Pancreas (tissue), 10 donors: ENCODE measurements around the gene SLCO3A1. TPM values are rescaled to one million over a fixed set of nuclear protein-coding genes. Genes with fewer than 3 reads are reported as not detected.

ENCODE experiments used
- ATAC-seq, 4 donors: fragments of 200-7000 bp; cut with Tn5 transposase; one replicate each; pipeline versions ENCODE4 v1.8.0 to v1.9.1; 2020; ENCODE audit warnings: mild to moderate bottlenecking in 4 of 4, moderate library complexity in 4 of 4
- DNase-seq, 6 donors: peaks; one replicate each; pipeline ENCODE4 v3.0.0-alpha.2; 2020
- FAIRE-seq: peaks from 2 replicates; lab custom pipeline; 2012; peaks lifted over from hg19 to GRCh38; lab: Jason Lieb, UNC
- H3K27ac ChIP-seq, 4 donors: fragments of 200-600 bp; sonication (generic); 1 replicate in 3 of 4; 2 replicates in 1 of 4; pipeline versions ENCODE4 v1.5.0 to v1.8.0; 2020
- H3K27me3 ChIP-seq, 4 donors: fragments of 200-600 bp; one replicate each; pipeline ENCODE4 v1.8.0; 2021
- H3K36me3 ChIP-seq, 3 donors: fragments of 200-600 bp; sonication (generic) in 1 of 3; one replicate each; pipeline versions ENCODE4 v1.5.0 to v1.8.0; 2020 to 2021
- H3K4me1 ChIP-seq, 3 donors: fragments of 200-600 bp; one replicate each; pipeline ENCODE4 v1.8.0; 2021
- H3K4me3 ChIP-seq, 4 donors: fragments of 200-600 bp; sonication (generic) in 2 of 4; one replicate each; pipeline versions ENCODE4 v1.5.0 to v1.8.0; 2020 to 2021
- H3K9me3 ChIP-seq, 4 donors: fragments of 200-600 bp; one replicate each; pipeline ENCODE4 v1.8.0; 2021
- CTCF ChIP-seq, 4 donors: fragments of 200-600 bp; sonication (generic) in 3 of 4; IDR thresholded peaks; one replicate each; pipeline versions ENCODE4 v1.5.0 to v1.8.0; 2021; ENCODE audit warnings: antibody characterized with exemption in 4 of 4
- WGBS, 2 donors: extraction: QIAGEN DNeasy Blood & Tissue Kit; methylation state at CpG; one replicate each; pipeline ENCODE4 v1.1.7; 2013; 5-methylcytosine and 5-hydroxymethylcytosine counted together
- intact Hi-C, 3 donors: fragments of 100-400 bp; cut with DNase I; formaldehyde crosslinking; loops; one replicate each; pipeline versions ENCODE4 v1.11.1 to v1.14.2; 2022
- polyA plus RNA-seq, 2 donors: library from polyadenylated mRNA; stranded (reverse); fragments of 200-250 nt; gene quantifications; one replicate each; pipeline ENCODE4 v1.2.3, GENCODE V29; 2013
- total RNA-seq, 6 donors: library from RNA; stranded (reverse); fragmentation: NEBNext Ultra II Directional in 4 of 6; extraction: Animal tissue kit (Norgen Biotek cat#: 25700) in 4 of 6; gene quantifications; one replicate each; pipeline versions ENCODE4 v1.2.1 to v1.2.4, GENCODE V29; 2021 to 2023
- donor health status: healthy with polysubstance abuse.
- donor health status: DM: no; HTN: no; CAD: no; lungs with moderate emphysema.
- donor health status: DM: no; HTN: no; CAD: no.
- donor health status: control.
- donor health status: control.
- donor health status: Bipolar disorder and iron deficiency.
- donor health status: DM: yes; HTN: yes; CAD: no.
- donor health status: DM: no; HTN: no; CAD: no.
- donor health status: DM: no; HTN: no; CAD: no.
- donor health status: DM: yes; HTN: yes; CAD: no.

SLCO3A1 gene
- total and polyA plus RNA-seq, 8 donors, result 3.4 to 15.5 (median 6.7) TPM

DNA sequence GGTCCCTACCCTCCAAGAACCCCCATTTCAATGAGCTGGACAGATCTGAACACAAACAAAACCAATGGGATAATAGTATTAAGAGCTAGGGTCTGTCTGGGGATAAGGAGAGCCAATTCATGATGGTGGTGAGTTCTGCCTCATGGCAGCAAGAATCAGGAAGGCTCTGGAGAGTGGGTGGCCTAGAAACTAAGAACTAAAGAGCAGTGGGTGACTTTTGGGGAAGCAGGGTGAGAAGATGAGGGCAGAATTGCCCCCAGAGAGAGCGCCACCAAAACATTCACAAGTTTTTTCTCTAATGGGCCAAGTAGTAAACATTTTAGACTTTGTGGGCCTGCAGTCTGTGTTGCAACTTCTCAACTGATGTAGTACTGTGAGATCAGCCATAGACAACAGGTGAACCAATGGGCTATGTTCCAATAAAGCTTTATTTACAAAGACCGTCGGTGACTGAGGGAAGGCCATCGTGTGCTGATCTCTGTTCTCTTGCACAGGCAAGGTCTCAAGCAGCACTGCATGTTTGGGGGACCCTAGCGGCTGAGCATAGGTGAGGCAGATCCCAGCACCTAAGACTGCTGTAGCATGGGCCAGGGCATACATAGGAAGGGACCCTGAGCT is 314.7 kb downstream of the SLCO3A1 start:
- Histone ChIP-seq H3K9me3 (no peaks in the 10 kb centered on the region), H3K36me3 (no peaks in the 10 kb centered on the region), H3K27ac (no peak overlapping the region), H3K4me1 (no peaks in the 10 kb centered on the region), H3K27me3 (no peaks in the 10 kb centered on the region), H3K4me3 (no peak overlapping the region)
- no peak for TF ChIP-seq CTCF (IDR thresholded peaks at IDR 0.05)
- no peak for DNase-seq
- WGBS, 2 donors, result 84 to 91% methylated on average over 5 of the region's 5 CpGs
- intact Hi-C loops, result no loop called here
- no peak for FAIRE-seq
- no peak for ATAC-seq

GRCh38 chr15:92170897-92171296 is 317.4 kb downstream of the SLCO3A1 start:
- ATAC-seq, result no peak
- TF ChIP-seq CTCF (IDR thresholded peaks at IDR 0.05), result no peak
- no peaks in the 10 kb centered on the region for H3K4me1 ChIP-seq
- H3K36me3 ChIP-seq, result no peaks in the 10 kb centered on the region
- H3K27ac ChIP-seq, result no peak overlapping the region
- intact Hi-C loops, result no loop called here
- H3K9me3 ChIP-seq, result no peaks in the 10 kb centered on the region
- FAIRE-seq, result no peak
- no peak overlapping the region for H3K4me3 ChIP-seq
- no peak for DNase-seq
- WGBS, 2 donors, result 44 to 47% methylated on average over 8 of the region's 8 CpGs
- no peaks in the 10 kb centered on the region for H3K27me3 ChIP-seq

DNA sequence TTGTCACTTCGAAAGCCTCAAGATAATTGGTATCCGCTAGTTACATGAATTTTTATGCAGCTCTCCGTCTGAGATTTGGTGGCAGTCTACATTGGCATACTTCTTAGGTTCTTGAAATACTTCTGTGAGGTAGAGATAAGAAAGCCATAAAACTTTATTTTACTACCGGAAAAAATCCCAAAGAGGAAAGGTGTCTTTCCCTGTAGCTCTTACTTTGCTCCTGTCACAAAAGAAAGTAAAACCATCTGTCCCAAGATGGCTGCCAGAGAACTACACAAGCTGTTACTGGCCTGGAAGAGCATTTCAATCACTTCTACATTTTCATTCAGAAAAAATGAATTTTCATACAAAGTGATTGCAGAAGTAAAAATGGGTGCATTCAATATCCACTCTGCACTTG is 325.4 kb downstream of the SLCO3A1 start:
- H3K4me3 ChIP-seq, result no peak overlapping the region
- no peaks in the 10 kb centered on the region for H3K9me3 ChIP-seq
- no peaks in the 10 kb centered on the region for H3K36me3 ChIP-seq
- no peak overlapping the region for H3K27ac ChIP-seq
- intact Hi-C loops, result no loop called here
- 81 to 86% methylated on average over 4 of the region's 4 CpGs for WGBS, 2 donors
- H3K4me1 ChIP-seq, result no peaks in the 10 kb centered on the region
- TF ChIP-seq CTCF (IDR thresholded peaks at IDR 0.05), result no peak
- DNase-seq, result no peak
- H3K27me3 ChIP-seq, result no peaks in the 10 kb centered on the region
- no peak for FAIRE-seq
- ATAC-seq, result no peak

GRCh38 chr15:92184142-92184541 is 330.6 kb downstream of the SLCO3A1 start:
- no peak for DNase-seq
- 88 to 89% methylated on average over 3 of the region's 3 CpGs for WGBS, 2 donors
- Histone ChIP-seq H3K27me3 (no peaks in the 10 kb centered on the region), H3K27ac (no peak overlapping the region), H3K4me1 (no peaks in the 10 kb centered on the region), H3K4me3 (no peak overlapping the region), H3K36me3 (no peaks in the 10 kb centered on the region), H3K9me3 (no peaks in the 10 kb centered on the region)
- intact Hi-C loops, result no loop called here
- ATAC-seq, result no peak
- no peak for FAIRE-seq
- TF ChIP-seq CTCF (IDR thresholded peaks at IDR 0.05), result no peak

GRCh38 chr15:92184679-92185230 is 331.2 kb downstream of the SLCO3A1 start:
- no peak overlapping the region for H3K27ac ChIP-seq
- no peak for DNase-seq

More at GRCh38 chr15:92184679-92185230, 331.2 kb downstream of the SLCO3A1 start:
- no peaks in the 10 kb centered on the region for H3K36me3 ChIP-seq
- H3K4me1 ChIP-seq, result no peaks in the 10 kb centered on the region
- TF ChIP-seq CTCF (IDR thresholded peaks at IDR 0.05), result no peak
- intact Hi-C loops, result no loop called here
- no peaks in the 10 kb centered on the region for H3K9me3 ChIP-seq
- WGBS, 2 donors, result 73 to 83% methylated on average over 8 of the region's 8 CpGs
- ATAC-seq, result no peak
- H3K27me3 ChIP-seq, result no peaks in the 10 kb centered on the region
- FAIRE-seq, result no peak
- no peak overlapping the region for H3K4me3 ChIP-seq
